Ovary (tissue), 9 donors: ENCODE data around the gene FAT1. TPM values are rescaled to one million over a fixed set of nuclear protein-coding genes. Genes with fewer than 3 reads are reported as not detected.

Source experiments
- DNase-seq, 5 donors: peaks; one replicate each; pipeline ENCODE4 v3.0.0-alpha.2; 2019 to 2020
- H3K27ac ChIP-seq, 2 donors: fragments of 200-600 bp; one replicate each; pipeline versions ENCODE4 v1.5.1 to v1.8.0; 2019 to 2022
- H3K27me3 ChIP-seq: fragments of 200-600 bp; one replicate; pipeline ENCODE4 v1.8.0; 2022
- H3K36me3 ChIP-seq: fragments of 200-600 bp; sonication (generic); one replicate; pipeline ENCODE4 v1.5.1; 2019
- H3K4me1 ChIP-seq: one replicate; pipeline ENCODE4 v1.8.1; 2013; ENCODE audit warnings: mild to moderate bottlenecking, moderate library complexity; ENCODE audit not compliant: insufficient read depth
- H3K4me3 ChIP-seq: fragments of 200-600 bp; sonication (generic); one replicate; pipeline ENCODE4 v1.5.1; 2017
- H3K9me3 ChIP-seq, 2 donors: fragments of 200-600 bp in 1 of 2; sonication (generic) in 1 of 2; one replicate each; pipeline versions ENCODE4 v1.5.1 to v1.8.1; 2013 to 2019; ENCODE audit warnings: mild to moderate bottlenecking in 1 of 2, moderate library complexity in 1 of 2
- EP300 ChIP-seq: sonication (generic); formaldehyde crosslinking; IDR thresholded peaks from one replicate; pipeline ENCODE4 v1.6.1; 2017; ENCODE audit warnings: antibody characterized with exemption
- POLR2A ChIP-seq: fragments of 450-650 bp; IDR thresholded peaks from one replicate; pipeline ENCODE4 v1.6.1; 2017; ENCODE audit warnings: antibody characterized with exemption, mild to moderate bottlenecking, moderate library complexity
- WGBS, 3 donors: extraction: QIAGEN DNeasy Blood & Tissue Kit in 1 of 3; methylation state at CpG; one replicate each; pipeline versions ENCODE4 v1.1.5 to v1.1.7; 2013 to 2017; 5-methylcytosine and 5-hydroxymethylcytosine counted together
- intact Hi-C, 4 donors: fragments of 100-400 bp; cut with DNase I; formaldehyde crosslinking; loops; one replicate each; pipeline versions ENCODE4 v1.11.0 to v1.15.1; 2022 to 2023
- polyA plus RNA-seq, 2 donors: library from polyadenylated mRNA; stranded (reverse); fragments of 200-250 nt in 1 of 2; fragments of 350-450 nt in 1 of 2; fragmentation: Illumina TruSeq in 1 of 2; extraction: RNeasy Lipid Tissue Mini Kit (QIAGEN cat#74804) in 1 of 2; gene quantifications; one replicate each; pipeline ENCODE4 v1.2.3, GENCODE V29; 2013 to 2014
- total RNA-seq, 7 donors: library from RNA; depleted of rRNA in 2 of 7; stranded (reverse); fragments of >200 nt in 2 of 7; fragmentation: NEBNext Ultra II Directional in 3 of 7; extraction: Animal tissue kit (Norgen Biotek cat#: 25700) in 3 of 7; gene quantifications; one replicate each; pipeline versions ENCODE4 v1.1.0 to v1.2.4, GENCODE V29; 2016 to 2023
- TF ChIP-seq, protein P1 (sequence below), 3 donors: fragments of 450-650 bp in 2 of 3; fragments of 200-600 bp in 1 of 3; IDR thresholded peaks; one replicate each; pipeline versions ENCODE4 v1.5.1 to v1.8.0; 2016 to 2022; ENCODE audit warnings: antibody characterized with exemption in 3 of 3, mild to moderate bottlenecking in 1 of 3
- donor health status: DM: no; HTN: no; CAD: no; lungs with moderate emphysema.
- donor health status: DM: no; HTN: no; CAD: no.
- donor health status: Bipolar disorder and iron deficiency.
- donor health status: DM: yes; HTN: yes; CAD: no.
- donor health status: DM: no; HTN: no; CAD: no.
- donor health status: DM: yes; HTN: yes; CAD: no.

Gene FAT1
- total and polyA plus RNA-seq, 9 donors: 20.5 to 78.6 (median 46.6) TPM

DNA sequence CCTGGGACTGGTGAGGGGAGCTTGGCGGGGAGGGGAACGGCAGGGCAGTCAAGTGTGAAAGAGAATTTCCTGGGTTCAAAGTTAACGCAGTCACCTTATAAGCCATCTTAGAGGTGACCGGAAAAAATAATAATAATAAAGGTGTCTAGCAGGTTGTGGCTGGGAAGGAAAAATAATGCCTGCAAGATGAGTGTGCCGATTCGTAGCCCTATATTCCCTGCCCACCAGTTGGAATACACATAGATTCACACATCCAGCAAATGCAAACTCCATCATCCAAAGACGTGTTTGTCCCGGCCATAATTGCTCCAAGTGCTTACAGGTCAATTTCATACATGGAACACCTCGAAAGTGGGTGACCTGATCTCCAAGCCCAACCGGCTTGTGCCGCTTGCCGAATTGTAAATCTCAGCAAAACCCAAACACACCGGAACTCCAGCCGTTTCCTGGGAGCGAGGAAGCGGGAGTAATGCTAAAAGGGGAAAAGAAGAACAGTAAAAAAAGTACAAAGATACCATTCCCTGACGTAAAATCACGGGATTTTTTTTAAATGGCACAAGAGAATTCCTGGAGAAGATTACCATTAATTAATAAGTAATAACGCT lies 1.3 kb upstream of the FAT1 start:
- H3K4me1 ChIP-seq: no peaks in the 10 kb centered on the region
- H3K27ac ChIP-seq: peak overlapping the region; percentile 82 to 83
- H3K27me3 ChIP-seq: no peaks in the 10 kb centered on the region
- intact Hi-C loops: no loop called here
- H3K4me3 ChIP-seq: peak overlapping the region; percentile 82
- 1 to 2% (median 2%) methylated on average over 19 of the region's 19 CpGs for WGBS, 3 donors
- no peaks in the 10 kb centered on the region for H3K36me3 ChIP-seq
- DNase-seq: peak in 3 of 5 donors; percentile 16 to 41 (median 26)
- TF ChIP-seq POLR2A (no peak), EP300 (no peak)
- TF ChIP-seq, protein P1, sequence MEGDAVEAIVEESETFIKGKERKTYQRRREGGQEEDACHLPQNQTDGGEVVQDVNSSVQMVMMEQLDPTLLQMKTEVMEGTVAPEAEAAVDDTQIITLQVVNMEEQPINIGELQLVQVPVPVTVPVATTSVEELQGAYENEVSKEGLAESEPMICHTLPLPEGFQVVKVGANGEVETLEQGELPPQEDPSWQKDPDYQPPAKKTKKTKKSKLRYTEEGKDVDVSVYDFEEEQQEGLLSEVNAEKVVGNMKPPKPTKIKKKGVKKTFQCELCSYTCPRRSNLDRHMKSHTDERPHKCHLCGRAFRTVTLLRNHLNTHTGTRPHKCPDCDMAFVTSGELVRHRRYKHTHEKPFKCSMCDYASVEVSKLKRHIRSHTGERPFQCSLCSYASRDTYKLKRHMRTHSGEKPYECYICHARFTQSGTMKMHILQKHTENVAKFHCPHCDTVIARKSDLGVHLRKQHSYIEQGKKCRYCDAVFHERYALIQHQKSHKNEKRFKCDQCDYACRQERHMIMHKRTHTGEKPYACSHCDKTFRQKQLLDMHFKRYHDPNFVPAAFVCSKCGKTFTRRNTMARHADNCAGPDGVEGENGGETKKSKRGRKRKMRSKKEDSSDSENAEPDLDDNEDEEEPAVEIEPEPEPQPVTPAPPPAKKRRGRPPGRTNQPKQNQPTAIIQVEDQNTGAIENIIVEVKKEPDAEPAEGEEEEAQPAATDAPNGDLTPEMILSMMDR (IDR thresholded peaks at IDR 0.05): no peak
- H3K9me3 ChIP-seq: no peaks in the 10 kb centered on the region

- intact Hi-C loops: no loop called here
- Histone ChIP-seq H3K27ac (peak overlapping the region; percentile 82 to 83), H3K36me3 (no peaks in the 10 kb centered on the region), H3K4me3 (peak overlapping the region; percentile 82), H3K9me3 (no peaks in the 10 kb centered on the region), H3K4me1 (no peaks in the 10 kb centered on the region), H3K27me3 (no peaks in the 10 kb centered on the region)
- 0 to 1% (median 1%) methylated on average over 57 to 62 of the region's 62 CpGs for WGBS, 3 donors
- DNase-seq: peak; percentile 55 to 80 (median 69)
- TF ChIP-seq, protein P1 (IDR thresholded peaks at IDR 0.05): no peak
- TF ChIP-seq EP300 (no peak), POLR2A (no peak)
Measured at GRCh38 chr4:186724058-186724863, 605 bp upstream of the FAT1 start.

GRCh38 chr4:186722796-186723291 lies 812 bp downstream of the FAT1 start:
- WGBS, 3 donors: 1 to 5% (median 1%) methylated on average over 14 to 16 of the region's 16 CpGs
- H3K27ac ChIP-seq: peak overlapping the region; percentile 82 to 83
- TF ChIP-seq POLR2A (no peak), EP300 (no peak)
- TF ChIP-seq, protein P1 (IDR thresholded peaks at IDR 0.05): no peak
- H3K4me3 ChIP-seq: peak overlapping the region; percentile 82
- H3K36me3 ChIP-seq: no peaks in the 10 kb centered on the region
- H3K9me3 ChIP-seq: no peaks in the 10 kb centered on the region
- H3K4me1 ChIP-seq: no peaks in the 10 kb centered on the region
- peak in 2 of 5 donors; percentile 26 to 66 for DNase-seq
- intact Hi-C loops: no loop called here
- H3K27me3 ChIP-seq: no peaks in the 10 kb centered on the region

DNA sequence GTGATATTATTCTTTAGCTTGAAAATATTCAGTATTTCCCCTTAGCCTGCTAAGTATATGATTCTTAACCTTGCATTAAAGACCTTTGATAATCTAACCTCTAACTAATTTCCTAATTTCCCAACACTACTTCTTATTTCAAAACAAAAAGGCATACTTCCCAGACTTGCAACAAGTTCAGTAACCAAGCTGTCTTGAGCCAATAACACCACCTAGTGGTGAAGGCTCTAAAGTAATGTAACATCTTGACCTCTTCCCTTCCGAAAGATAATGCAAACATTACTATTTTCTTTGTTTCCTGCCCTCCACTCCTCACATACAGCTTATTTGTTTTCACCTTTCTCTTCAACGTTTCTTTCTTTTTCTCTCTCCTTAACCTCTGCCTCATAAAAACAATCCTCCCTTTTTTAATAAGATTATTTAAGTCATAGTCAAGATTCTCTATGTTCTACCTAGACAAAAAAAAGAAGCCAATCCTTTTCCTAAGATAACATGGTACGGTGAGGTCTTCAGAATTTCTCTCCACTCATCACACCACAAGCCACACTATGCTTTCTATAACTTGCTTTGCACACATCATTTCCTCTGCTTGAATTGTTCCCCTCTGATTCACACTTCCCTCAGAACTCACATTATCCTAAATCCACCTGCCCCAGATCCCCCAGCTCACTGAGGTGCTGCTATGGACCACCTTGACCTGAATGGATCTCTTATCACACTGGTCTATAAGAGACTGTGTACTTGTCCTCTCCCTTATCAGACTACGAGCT lies 3.5 kb downstream of the FAT1 start:
- 85 to 89% (median 86%) methylated on average over 4 of the region's 4 CpGs for WGBS, 3 donors
- Histone ChIP-seq H3K9me3 (no peaks in the 10 kb centered on the region), H3K4me3 (no peak overlapping the region), H3K27me3 (no peaks in the 10 kb centered on the region), H3K4me1 (peaks cover 4% of the 10 kb centered on the region), H3K27ac (no peak overlapping the region), H3K36me3 (no peaks in the 10 kb centered on the region)
- intact Hi-C loops: no loop called here
- TF ChIP-seq POLR2A: no peak
- TF ChIP-seq, protein P1 (IDR thresholded peaks at IDR 0.05): no peak
- no peak for TF ChIP-seq EP300
- DNase-seq: no peak
